D341Med (cell line): ENCODE data around the gene GOLGA6L7.
"Not testable (repeated sequence)": the region's sequence is repeated elsewhere in the genome, so short reads cannot be mapped to it uniquely, and the experiment has no call there.

Experiments used
- DNase-seq: peaks from one replicate; pipeline ENCODE4 v3.0.0; 2012; ENCODE audit warnings: low spot score

The GOLGA6L7 gene

DNA sequence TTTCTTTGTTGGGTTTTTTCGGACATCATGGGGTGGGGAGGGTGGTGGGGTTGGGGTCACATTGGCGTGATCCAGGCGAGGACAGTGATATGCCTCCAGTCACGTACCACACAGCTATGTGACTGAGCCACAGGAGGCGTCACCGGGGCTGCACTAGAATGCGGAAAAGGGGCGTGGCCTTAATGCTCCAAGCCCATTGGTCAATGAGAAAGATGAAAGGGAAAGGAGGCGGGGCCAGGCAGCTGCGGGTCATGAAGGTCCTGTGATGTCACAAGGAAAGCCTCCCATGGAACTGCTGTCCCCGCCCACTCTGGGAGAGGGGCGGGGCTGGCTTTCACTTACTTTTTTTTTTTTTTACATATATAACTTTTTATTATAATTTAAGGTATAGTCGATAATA is at the start of gene GOLGA6L7:
GOLGA6L7 (minus strand) TSS at position 124 of the 400 bp plus-strand sequence; CDS start at position 29, 95 bp downstream.
- peak; percentile 14 for DNase-seq

DNA sequence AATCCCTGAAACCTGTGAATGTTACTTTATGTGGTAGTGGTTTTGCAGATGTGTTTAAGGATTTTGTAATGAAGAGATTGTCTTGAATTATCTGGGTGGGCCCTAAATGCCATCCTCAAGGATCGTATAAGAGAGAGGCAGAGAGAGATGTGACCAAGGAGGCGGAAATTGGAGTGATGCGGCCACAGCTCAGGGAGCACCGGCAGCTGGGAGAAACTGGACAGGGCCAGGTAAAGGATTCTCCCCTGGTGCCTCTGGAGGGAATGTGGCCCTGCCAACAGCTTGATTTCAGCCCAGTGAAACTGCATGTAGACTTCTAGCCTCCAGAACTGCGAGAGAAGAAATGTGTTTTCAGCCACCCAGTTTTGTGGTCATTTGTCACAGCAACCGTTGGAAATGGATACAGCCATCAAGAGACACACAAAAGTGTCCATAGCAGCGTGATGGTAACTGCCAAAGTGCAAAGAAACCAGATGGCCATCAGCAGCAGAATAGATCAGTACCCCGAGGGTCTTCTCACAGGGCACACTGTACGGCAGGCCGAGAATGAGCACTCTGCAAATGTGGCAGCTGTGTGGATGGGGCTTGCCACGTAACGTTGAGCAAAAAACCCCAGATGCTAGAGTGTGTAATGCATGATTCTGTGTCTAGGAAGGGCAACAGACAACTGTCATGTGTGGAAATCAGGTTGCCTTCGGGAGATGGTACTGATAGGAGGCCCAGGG is 49.6 kb upstream of the GOLGA6L7 start:
- no peak for DNase-seq

- DNase-seq, result no peak
Observed at GRCh38 chr15:28896951-28897350, 48.5 kb upstream of the GOLGA6L7 start.

DNA sequence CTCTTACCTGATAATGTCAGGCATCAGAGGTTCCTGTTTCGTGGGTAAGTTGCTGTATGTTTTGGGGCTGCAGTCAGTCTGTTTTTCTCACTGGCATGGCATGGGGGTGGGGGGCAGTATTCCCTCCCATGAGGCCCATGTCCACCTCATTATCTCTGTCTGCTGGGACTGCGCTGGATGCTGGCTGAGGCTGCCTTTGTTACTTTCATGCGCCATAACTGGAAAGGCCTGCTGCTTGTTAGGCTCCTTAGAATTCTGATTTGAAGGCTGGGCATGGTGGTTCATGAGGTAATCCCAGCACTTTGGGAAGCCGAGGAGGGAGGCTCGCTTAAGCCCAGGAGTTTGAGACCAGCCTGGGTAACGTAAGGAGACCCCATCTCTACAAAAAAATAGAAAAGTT is 47.1 kb upstream of the GOLGA6L7 start:
- no peak for DNase-seq

DNA sequence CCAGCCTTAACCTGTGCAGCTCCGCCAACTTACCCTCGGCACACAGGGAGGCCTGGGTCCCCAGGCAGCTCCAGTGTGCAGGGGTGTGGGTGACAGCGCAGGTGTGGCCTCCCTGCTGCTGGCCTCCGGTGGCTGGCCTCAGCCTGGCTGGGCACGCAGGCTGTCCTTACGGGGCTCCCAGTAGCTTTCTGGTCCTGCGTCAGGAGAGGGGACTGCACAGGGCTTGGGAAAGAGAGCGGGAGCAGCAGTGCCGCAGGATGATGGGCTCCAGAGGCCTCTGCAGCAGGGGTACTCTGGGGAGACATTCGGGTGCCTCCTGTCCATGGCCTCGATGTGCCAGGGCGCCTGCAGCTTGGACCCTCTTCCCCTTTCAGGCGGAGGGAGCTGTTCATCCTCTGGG is 46.7 kb upstream of the GOLGA6L7 start:
- no peak for DNase-seq

GRCh38 chr15:28894631-28895030 is 46.2 kb upstream of the GOLGA6L7 start:
- no peak for DNase-seq

- no peak for DNase-seq
Observed at GRCh38 chr15:28892789-28893610, 44.6 kb upstream of the GOLGA6L7 start.

DNA sequence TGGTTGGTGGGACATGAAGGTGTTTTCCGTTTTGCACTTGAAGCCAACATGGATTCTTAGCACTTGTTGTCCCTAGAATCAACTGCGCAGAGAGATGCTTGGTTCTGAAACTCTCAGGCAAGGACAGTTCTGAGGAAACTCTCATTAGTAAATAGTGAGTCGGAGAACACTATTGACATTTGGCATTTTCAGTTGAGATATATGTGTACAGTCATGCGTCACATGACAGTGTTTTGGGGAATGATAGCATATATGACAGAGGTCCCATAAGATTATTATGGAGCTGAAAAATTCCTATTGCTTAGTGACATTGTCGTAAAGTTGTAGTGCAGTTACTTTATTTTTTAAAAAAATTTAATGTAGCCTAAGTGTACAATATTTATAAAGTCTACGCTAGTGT is 43.1 kb upstream of the GOLGA6L7 start:
- no peak for DNase-seq

- DNase-seq, result no peak
Observed at GRCh38 chr15:28890711-28891495, 42.5 kb upstream of the GOLGA6L7 start.

- not testable (repeated sequence) for DNase-seq
Observed at GRCh38 chr15:28890291-28890690, 41.8 kb upstream of the GOLGA6L7 start.

DNA sequence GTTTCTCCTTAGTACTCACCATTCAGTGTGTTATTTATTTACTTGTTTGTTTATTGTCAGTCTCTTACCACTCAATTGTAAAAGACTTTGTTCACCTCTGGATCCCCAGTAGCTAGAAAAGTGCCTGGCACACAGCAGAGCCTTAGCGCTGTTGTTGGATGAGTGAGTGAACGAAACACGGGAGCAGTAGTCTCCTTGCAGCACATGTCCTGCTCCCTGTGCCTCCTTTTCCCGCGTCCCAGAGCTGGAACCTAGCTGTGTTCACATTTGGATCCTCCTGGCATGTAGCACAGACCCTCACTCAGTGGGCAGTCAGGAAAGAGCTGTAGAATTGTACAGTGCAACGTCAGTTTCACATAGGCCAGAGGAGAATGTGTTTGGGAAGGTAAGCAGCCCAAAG is 41.4 kb upstream of the GOLGA6L7 start:
- DNase-seq, result not testable (repeated sequence)

- no peak for DNase-seq
Observed at GRCh38 chr15:28889346-28889745, 40.9 kb upstream of the GOLGA6L7 start.

DNA sequence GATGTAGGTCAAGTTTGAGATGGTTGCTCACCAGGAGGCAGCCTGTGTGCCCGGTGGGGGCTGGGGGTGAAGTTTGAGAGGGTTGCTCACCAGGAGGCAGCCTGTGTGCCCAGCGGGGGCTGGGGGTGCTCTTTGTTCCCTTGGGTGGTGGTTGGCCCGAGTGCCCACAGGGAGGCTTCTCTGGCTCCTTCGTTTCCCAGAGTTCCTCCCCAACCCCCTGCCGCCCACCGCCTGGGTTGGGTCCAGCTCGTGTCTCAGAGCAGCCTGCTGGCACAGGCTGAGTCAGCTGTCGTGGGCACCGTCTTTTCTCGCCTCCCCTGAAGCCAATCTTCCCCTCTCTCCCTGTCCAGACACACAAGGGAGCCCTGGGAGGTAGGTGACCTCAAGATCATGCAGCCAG is 40.5 kb upstream of the GOLGA6L7 start:
- DNase-seq, result no peak

DNA sequence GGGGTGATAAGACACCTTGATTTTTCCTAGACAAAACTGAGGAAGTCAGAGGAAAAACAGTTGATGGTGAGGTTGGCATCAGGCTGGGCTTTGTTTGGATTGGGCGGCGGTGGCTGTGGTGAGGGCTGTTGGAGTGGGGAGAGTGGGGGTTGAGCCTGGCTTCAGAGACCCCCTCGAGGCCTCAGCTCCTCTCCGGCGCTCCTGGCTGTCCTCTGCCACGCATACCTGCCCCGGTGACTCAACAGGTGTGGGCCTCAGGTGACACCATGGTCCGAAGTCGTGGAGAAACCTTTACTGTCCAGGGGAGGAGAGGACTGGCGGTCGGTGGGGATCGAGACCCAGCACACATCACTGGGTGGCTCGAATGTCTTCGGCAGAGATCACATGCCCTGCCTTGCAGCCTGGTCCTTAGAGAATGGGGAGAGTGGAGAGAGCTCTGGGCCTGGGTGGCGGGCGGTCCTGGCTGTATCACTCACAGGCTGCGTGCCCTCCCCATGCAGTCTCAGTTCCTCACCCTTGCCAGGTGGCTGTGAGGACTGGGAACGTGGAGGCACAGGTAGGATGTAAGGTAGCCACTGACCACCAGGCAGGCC is 40.0 kb upstream of the GOLGA6L7 start:
- no peak for DNase-seq

- no peak for DNase-seq
Observed at GRCh38 chr15:28887339-28888174, 39.1 kb upstream of the GOLGA6L7 start.

- DNase-seq, result peak; percentile 60
Observed at GRCh38 chr15:28886431-28887338, 38.2 kb upstream of the GOLGA6L7 start.

GRCh38 chr15:28885630-28886430 is 37.4 kb upstream of the GOLGA6L7 start, which contains the start of gene APBA2:
APBA2 (plus strand) TSS chr15:28885974; CDS start chr15:29053885, 167,911 bp downstream.
- peak; percentile 89 for DNase-seq

DNA sequence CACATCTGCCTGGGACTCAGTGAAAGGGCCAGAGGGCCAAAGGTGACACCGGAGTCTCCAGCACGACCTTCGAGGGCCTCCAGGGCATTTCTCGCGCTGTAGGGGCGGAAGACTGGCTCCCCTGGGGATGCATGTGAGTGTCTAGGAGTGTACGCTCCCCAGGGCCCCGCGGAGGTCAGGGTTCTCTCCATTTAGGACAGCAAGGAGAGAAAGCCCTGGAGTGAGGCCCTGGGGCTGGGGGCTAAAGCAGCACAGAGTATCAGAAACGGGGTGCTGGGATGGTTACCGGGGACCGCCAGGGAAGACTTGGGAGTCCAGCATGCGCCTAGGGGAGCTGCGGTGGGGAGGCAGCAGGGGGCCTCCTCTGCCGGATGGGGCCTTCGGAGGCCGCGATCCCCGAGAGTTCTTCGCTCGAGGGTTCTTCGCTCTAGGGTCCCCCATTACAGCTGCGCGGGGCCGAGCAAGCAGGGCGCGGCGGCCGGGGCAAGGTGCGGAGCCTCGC is 36.7 kb upstream of the GOLGA6L7 start:
- no peak for DNase-seq
